ENCODE data around the gene DHRS9. TPM values are rescaled to one million over a fixed set of nuclear protein-coding genes. Genes with fewer than 3 reads are reported as not detected.
"Not testable (repeated sequence)": the region's sequence is repeated elsewhere in the genome, so short reads cannot be mapped to it uniquely, and the experiment has no call there.

DHRS9 gene
- total RNA-seq, result 0.52 TPM in 1 of 2 replicates, not detected in the other

- peak; percentile 97 for DNase-seq (ENCODE audit: low read depth)
These were observed at the start of gene DHRS9 for GRCh38 chr2:169069341-169069740. TSS of gene DHRS9 (plus strand) at chr2:169069563. CDS start at chr2:169081582, 12,019 bp downstream.

DNA sequence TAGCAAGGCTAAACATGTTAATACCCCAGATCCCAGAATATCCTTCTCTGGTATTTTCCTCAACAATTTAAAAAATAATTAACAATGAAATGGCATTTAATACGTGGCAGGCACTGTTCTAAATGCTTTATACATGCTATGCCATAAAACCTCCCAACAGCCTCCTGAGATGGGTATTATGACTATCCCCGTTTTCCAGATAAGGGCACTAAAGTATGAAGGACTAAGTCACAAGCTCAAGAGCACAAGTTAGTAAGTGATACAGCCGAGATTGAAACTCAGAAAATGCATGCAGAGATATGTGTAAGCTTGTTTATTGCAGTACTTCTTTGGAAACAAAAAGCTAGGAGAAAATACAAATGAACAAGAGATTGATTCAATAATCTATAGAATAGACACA is 46.2 kb upstream of the DHRS9 start:
- no peak for DNase-seq (ENCODE audit: low read depth)

DNA sequence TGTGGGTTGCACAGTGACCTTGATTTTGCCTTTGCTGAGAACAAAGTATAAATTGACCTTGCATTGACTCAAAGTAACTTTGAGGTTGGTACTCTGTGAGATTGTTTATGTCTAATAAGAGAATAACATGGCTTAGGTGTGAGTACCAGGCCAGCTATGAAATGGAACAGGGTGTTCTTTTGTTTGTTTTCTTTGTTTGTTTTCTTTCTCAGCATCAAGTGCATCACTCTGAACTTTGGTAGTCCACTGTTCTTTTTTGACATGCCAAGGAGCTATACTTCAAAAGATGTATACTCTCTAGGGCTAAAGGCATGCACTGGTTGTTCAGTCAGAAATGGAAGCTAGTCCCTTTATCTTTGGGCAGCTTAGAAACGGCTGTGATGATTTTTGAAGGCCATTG is 43.3 kb upstream of the DHRS9 start:
- DNase-seq (ENCODE audit: low read depth), result no peak

DNA sequence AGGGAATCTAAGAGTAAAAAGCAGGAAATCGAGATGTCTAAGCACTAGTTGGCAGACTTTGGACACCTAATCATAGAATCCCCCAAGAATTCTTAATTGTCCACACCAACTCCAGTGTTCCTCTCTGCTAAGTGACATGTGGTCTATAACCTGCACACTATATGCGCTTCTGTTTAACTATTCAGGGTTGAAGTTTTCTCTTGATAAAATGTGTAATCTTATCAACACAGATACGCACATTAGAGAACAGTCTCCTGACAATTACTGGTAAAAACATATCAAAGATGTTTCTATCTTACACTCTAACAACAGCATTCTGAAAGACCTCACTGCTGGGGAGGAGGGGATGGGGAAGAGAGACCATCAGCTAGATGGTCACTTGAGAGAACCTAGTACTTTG is 42.1 kb upstream of the DHRS9 start:
- DNase-seq (ENCODE audit: low read depth), result no peak

- DNase-seq (ENCODE audit: low read depth), result no peak
These were observed 40.0 kb upstream of the DHRS9 start for GRCh38 chr2:169029341-169029740.

DNA sequence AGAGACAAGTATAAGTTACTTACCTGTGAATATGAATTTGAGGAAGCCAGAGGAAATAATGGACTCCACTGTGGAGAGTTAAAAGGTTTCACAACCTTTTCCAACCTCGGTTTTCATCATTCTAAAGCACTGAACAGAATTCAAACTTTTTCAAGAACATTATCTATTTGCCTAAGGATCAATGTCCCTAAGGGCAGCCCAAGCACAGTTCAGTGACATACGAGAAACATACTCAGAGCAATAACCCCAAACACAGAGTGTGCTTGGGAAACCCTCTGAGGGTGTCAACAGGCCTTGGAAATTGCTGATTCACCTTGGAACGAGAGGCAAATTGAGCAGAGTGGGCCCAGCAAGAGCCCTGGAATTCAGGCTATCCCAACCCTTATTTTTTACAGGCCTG is 38.2 kb upstream of the DHRS9 start, which contains the start of gene ABCB11:
Gene ABCB11 (minus strand): TSS at position 123 of the 400 bp plus-strand sequence. CDS start 13,199 bp downstream, outside the sequence.
- DNase-seq (ENCODE audit: low read depth), result no peak

GRCh38 chr2:169034256-169034655 is 35.1 kb upstream of the DHRS9 start:
- peak; percentile 21 for DNase-seq (ENCODE audit: low read depth)

DNA sequence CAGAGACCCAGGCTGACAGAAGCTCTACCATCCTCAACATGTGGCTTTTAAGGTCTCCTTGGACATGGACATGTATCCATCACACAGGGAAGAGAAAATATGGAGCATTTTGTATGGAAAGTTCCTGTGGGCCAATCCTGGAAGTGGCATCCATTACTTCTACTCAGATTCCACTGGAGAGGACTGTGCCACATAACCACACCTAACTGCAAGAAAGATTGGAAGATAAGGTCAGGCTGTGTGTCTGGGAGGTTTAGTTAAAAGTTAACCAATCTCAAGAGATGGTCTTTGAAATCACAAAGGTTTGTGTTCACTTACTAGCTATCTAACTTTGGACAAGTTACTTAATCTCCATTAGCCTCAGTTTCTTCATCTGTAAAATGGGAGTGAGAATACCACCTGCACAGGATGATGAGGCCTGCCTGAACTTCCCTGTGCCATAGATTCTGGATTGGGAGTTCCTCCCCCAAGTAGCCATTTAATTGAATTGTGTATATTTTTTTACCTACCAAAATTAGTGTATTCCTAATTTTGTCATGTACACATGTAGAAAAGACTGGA is 34.3 kb upstream of the DHRS9 start:
- no peak for DNase-seq (ENCODE audit: low read depth)

DNA sequence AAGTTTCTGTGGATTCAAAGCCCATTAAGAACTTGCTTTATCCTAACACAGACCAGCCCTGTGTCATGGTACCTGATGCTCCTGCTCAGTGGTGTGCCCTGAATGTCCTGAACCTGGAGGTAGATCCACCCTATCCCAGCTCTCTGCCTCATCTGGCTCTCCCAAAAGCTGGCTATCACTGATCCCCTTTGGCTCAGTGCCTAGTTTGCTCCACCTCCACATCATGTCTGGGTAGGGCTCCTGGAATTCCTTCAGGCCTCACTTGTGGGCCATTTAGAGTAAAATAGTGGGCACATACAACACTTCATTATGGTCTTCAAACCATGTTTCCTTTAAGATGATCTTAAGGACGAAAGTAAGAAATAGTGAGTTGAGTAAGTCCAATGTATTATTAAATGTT is 33.5 kb upstream of the DHRS9 start:
- no peak for DNase-seq (ENCODE audit: low read depth)

DNA sequence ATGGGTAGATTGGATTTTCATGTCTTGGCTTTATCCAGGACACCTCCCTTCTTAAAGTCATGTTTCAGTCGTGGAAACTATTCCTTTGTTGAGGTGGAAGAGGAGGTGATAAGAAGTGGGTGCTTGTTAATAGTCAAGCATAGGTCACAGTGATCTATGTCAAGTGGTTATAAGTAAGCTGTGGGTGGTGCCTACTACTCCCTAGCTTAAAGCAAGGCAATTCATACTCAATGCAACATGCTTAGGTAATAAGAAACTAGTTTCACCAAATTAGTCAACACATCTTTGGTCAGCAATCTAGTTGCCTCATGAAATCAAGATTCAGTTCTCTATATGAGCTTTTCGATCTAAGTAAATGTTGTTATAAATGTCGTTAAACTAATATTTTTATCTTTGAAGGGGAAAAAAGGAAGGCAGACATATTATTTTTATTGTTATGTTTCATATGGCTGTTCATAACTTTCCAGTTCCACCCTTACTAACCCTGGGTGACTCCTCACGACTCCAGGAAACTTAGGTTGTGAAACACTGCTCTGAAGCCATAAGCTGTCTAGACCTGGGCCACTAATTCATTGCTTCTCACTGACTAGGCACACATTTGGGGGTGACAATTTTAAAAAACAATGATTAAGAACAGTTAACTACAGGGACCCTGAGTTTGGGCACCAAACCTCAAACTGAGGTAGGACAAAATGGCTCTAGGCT is 32.5 kb upstream of the DHRS9 start:
- no peak for DNase-seq (ENCODE audit: low read depth)

DNA sequence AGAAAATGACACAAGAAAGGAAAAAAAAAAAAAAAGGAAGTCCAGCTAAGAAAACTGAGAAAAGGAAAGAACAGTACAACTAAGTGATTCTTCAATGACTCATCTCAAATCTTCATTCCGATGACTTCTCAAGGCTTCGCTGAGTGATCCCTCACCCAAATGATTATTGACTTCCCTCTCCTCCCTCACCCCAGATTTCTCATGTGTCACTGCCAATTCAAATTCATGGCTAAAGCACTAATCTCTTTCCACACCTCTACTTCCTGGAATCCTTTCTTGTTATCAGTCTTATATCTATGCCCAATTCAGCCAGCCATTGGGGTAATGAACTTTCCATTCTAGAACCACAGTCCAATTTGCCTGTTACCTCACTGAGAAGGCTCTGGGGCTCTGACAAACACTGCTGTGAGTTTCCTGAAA is 31.0 kb upstream of the DHRS9 start:
- peak; percentile 84 for DNase-seq (ENCODE audit: low read depth)

DNA sequence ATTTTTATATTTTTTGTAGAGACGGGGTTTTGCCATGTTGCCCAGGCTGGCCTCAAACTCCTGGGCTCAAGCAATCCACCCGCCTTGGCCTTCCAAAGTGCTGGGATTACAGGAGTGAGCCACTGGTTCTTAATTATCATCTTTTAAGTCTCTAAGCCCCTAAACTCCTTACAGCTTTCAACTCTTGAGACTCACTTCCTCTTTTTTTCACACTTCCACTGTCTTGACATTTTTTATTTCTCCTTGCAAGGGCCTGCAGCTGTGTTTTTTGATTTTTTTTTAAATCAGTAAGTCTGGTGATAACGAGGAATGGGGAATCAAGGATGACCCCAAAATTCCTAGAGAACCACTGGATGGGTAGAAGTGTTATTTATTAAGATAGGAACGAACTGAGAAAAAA is 29.7 kb upstream of the DHRS9 start:
- no peak for DNase-seq (ENCODE audit: low read depth)

DNA sequence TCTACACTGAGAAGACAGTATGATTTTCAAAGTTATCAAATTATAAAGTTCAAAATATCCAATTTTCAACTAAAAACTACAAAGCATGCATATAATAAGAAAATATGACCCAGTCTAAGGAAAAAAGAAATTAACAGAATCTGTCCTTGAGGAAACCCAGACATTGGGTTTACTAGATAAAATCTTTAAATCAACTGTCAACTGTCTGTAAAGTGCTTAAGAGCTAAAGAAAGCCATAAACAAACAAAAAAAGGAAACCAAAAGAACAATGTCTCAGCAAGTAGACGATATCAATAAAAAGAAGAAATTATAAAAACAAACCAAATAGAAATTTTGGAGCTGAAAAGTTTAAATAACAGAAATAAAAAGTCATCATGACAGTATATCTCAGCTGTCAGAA is 27.8 kb upstream of the DHRS9 start:
- DNase-seq (ENCODE audit: low read depth), result no peak

- DNase-seq (ENCODE audit: low read depth), result no peak
These were observed 26.5 kb upstream of the DHRS9 start for GRCh38 chr2:169042856-169043255.

DNA sequence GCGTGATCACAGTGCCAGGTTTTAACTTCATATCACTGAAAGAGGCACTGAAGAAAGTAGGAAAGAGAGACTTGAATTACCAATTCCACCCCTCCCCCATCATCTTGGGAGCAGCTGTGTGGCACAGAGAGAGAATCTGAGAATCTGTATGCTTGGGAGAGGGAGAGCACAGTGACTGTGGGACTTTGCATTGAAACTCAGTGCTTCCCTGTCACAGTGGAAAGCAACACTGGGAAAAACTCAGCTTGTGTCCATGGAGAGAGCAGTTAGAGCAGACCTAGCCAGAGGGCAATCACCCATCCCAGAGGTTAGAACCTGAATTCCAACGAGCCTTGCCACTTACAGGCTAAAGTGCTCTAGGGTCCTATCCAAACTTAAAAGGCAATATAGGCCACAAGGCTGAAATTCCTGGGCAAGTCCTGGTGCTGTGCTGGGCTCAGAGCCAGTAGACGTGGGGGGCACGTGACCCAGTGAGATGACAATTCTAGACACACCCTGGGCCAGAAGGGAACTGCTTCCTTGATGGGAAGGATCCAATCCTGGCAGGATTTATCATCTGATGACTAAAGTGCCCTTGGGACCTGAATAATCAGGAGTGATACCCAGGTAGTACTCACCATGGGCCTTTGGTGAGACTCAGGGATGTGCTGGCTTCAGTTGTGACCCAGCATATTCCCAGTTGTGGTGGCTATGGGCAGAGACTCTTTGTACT is 22.8 kb upstream of the DHRS9 start:
- no peak for DNase-seq (ENCODE audit: low read depth)

DNA sequence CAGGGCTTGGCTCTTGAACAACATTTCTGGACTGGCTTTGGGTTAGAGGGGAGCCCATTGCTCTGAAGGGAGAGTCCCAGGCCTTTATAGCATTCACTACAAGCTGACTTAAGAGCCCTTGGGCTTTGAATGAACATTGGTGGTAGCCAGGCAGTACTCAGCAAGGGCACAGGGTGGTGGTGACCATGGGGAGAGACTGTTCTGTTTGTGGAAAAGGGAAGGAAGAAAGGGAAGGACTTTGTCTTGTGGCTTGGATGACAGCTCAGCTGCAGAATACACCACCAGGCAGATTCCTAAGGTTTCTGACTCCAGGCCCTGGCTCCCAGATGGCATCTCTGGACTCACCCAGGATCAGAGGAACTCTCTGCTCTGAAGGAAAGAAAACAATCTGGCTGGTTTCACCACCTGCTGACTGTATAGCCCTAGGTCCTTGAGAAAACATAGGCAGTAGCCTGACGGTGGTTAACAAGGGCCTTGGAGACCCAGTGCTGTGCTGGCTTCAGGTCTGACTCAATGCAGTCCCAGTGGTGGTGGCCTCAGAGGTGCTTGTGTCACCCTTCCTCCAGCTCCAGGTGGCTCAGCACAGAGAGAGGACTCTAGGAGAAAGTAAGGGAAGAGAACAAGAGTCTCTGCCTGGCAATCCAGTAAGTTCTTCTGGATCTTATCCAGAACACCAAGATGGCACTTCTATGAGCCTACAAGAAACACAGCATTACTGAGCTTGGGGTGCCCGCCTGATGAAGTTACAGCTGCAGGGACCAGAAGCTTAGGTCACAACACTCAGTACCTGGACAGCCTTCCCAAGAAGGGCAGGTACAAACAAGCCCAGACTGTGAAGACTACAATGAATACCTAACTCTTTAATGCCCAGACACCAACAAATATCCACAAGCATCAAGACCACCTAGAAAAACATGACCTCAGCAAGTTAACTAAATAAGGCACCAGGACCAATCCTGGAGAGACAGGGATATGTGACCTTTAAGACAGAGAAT is 21.8 kb upstream of the DHRS9 start:
- DNase-seq (ENCODE audit: low read depth), result no peak

GRCh38 chr2:169049142-169049541 is 20.2 kb upstream of the DHRS9 start:
- DNase-seq (ENCODE audit: low read depth), result no peak

GRCh38 chr2:169050476-169051240 is 18.7 kb upstream of the DHRS9 start:
- no peak for DNase-seq (ENCODE audit: low read depth)

- DNase-seq (ENCODE audit: low read depth), result not testable (repeated sequence)
These were observed 14.8 kb upstream of the DHRS9 start for GRCh38 chr2:169054575-169054974.

DNA sequence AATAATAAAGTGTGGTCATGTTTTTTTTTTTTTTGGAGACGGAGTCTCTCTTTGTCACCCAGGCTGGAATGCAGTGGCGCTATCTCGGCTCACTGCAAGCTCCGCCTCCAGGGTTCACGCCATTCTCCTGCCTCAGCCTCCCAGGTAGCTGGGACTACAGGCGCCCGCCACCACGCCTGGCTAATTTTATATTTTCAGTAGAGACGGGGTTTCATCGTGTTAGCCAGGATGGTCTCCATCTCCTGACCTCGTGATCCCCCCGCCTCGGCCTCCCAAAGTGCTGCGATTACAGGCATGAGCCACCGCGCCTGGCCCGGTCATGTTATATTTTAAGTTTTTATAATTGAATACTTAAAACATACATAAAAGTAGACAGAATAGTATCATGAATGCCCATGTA is 5.2 kb upstream of the DHRS9 start:
- DNase-seq (ENCODE audit: low read depth), result not testable (repeated sequence)

GRCh38 chr2:169065422-169065821 is 3.9 kb upstream of the DHRS9 start:
- DNase-seq (ENCODE audit: low read depth), result no peak
